NCI-H1694 treated with DMSO at 0.1 percent for 48 hours (cell line): Measurements from ENCODE around the gene NDUFA7.
"Not testable (repeated sequence)": the region's sequence is repeated elsewhere in the genome, so short reads cannot be mapped to it uniquely, and the experiment has no call there.

ENCODE experiments used
- DNase-seq: peaks from one replicate; lab custom pipeline; 2025; lab: John Stamatoyannopoulos, UW

NDUFA7 gene

DNA sequence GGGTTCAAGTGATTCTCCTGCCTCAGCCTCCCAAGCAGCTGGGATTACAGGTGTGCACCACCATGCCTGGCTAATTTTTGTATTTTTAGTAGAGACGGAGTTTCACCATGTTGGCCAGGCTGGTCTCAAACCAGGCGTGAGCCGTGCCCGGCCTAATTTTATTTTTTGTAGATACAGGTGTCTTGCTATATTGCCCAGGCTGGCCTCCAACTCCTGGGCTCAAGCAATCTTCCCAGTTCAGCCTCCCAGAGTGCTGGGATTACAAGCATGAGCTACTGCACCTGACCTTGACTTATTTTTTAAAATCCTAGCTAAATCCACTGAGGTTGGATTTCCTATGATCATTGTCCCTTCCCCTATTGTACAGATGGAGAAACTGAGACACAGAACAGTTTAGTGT lies 20.3 kb upstream of the NDUFA7 start:
- DNase-seq, result not testable (repeated sequence)

DNA sequence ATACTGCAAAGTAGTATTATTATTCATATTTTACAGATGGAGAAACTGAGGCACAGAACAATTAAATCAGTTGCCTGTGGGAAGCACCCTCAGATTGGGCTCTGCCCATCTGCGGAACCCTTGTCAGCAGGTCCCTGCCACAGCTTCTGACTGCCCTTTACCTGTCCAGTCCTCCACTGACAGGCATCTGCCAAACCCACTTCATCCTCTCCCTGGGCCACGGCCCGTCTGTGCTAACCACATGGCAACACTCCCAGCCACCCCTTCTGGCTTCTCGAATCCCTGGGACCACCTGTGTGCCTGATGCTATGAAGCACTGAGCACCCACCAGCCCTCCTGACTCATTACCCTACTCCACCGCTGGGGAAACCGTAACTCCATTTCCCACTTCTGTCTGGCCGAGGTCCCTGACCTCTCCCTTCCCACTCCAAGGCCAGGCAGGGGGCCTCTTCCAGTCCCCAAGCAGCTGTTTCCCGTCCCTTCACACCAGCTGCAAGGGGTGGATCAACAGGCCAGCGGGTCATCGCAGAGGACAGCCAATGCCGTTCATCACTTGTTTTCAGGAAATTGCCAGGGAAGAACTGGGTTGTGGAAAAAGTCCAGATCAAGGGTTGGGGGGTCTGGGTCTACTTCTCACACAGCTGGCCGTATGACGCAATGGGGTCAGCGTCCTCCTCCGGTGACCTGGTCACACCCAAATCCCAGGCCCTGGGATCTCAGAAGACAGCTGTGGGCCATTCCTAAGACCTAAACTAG lies 19.3 kb upstream of the NDUFA7 start:
- DNase-seq, result no peak

DNA sequence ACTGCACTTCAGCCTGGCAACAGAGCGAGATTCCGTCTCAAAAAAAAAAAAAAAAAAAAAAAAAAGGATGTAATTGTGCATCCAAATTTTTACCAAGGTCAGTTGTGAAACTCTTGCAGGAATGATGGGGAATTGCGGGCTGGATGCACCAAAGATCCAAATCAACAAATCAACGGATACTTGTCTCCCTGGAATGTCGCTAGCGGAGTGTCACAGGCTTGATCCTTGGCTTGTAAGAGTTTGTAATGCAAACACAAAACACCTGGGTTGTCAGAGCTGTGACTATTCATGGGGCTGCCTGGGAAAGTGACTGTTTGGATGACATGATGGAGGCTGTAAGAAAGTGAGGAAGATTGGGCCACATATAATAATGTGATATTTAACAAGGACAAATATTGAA lies 17.7 kb upstream of the NDUFA7 start:
- DNase-seq, result no peak

DNA sequence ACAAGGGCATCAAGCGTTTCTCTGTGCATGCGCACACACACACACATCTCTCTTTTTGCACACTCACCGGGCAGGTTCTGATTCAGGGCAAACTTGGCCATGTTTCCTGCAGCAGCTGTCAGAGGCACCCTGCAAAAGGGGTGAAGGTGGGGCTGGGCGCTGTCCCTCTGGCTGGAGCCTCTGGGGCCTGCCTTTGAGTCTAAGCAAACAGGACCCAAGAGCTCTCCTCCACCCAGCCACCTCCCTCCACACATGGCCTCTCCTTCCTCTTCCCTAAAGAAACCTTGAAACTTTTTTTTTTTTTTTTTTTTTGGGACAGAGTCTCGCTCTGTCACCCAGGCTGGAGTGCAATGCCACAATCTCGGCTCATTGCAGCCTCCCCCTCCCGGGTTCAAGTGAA lies 16.6 kb upstream of the NDUFA7 start:
- DNase-seq, result no peak

DNA sequence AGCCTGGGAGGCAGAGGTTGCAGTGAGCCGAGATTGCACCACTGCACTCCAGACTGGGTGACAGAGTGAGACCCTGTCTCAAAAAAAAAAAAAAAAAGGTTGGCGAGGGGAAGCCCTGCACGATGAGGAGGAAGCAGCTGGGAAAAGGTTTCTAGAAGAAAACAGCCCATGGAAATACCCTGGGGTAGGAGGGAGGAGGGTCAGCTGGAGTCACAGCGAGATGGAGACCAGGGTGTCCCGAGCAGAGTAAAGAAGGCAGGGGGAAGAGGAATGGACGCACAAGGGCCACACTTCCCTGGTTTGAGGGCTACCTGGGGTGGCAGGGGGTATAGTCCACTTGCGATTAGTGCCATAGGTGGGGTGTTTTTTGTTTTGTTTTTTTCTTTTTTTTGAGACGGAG lies 15.5 kb upstream of the NDUFA7 start:
- DNase-seq, result no peak

DNA sequence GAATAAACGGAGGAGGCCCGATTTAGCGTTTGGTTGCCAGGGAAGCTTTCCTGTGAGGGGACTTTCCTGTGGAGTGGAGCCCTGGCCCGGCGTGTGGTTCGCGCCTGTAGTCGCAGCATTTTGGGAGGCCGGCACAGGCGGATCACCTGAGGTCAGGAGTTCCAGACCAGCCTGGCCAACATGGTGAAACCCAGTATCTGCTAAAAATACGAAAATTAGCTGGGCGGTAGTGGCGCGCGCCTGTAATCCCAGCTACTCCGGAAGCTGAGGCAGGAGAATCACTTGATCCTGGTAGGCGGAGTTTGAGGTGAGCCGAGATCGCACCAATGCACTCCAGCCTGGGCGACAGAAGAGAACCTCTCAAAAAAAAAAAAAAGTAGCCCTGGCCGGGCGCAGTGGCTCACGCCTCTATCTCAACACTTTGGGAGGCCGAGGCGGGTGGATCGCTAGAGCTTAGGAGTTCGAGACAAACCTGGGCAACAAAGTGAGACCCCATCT lies 14.9 kb upstream of the NDUFA7 start:
- DNase-seq, result no peak

DNA sequence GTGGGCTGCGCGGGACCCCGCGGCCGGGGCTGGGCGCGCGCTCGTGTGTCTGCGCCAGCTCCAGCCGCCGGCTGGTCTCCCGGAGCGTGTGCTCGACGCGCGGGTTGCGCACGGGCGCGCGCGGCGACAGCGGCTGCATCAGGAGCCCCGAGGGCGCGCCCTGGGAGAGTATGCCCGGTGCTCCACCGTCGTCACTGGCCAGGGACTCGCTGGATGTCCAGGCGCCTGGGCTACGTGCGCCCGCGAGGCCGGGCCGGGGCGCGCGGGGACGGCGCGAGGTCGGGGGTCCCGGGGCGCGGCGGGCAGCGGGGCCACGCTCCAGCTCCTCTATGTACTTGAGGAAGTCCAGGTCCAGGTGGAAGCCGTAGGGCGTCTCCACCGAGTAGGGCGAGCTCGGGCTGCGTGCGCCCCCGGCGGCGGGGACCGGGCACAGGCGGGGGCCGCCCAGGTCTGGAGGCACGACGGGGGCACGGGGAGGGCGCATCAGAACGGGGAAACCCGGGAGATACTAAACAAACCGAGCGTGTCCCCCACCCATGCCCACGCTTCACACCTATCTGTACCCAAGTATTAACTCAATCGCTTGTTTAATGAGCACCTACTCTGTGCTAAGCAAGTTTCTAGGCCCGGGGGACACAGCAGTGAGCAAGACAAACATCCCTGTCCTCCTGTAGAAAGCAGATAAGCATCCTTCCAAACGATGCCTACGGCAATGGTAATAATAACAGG lies 14.3 kb upstream of the NDUFA7 start:
- DNase-seq, result no peak

DNA sequence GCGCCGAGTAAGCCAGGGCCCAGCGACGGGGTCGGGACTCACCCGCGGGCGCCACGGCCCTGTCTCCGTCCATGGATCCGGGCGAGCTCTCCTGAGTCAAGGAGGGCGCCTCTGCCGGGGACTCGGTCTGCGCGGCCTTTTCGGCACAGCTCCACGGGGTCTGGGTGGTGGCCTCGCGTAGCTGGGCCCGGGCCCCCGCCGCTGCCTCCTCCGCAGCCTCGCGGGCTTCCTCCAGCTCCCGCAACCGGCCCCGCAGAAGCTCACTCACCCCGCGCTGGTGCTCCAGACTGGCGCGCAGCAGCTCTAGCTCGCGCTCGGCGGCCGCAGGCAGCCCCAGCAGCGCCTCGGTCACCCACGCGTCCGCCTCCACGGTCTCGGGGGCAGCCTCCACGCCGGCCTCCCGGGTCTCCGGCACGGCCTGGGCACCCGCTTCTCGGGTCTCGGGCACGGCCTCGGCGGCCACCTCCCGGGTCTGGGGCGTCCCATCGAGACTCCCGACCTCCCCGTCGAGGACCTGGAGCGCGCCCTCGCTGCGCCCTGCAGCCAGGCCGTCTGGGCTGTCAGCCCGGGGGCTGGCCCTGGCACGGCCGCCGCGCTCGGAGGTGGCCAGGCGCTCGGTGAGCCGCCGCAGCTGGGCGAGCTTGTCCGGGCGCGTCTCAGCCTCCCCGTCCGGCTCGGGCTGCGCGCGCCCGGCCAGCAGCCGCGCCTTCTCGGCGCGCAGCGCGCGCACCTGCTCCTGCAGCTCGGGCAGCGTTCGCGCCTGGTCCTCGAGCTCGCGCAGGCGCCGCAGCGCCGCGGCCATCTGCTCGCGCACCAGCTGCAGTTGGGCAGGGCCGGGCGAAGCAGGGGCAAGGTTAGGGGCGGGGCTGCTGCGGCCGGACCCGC lies 13.5 kb upstream of the NDUFA7 start:
- DNase-seq, result peak; percentile 18

DNA sequence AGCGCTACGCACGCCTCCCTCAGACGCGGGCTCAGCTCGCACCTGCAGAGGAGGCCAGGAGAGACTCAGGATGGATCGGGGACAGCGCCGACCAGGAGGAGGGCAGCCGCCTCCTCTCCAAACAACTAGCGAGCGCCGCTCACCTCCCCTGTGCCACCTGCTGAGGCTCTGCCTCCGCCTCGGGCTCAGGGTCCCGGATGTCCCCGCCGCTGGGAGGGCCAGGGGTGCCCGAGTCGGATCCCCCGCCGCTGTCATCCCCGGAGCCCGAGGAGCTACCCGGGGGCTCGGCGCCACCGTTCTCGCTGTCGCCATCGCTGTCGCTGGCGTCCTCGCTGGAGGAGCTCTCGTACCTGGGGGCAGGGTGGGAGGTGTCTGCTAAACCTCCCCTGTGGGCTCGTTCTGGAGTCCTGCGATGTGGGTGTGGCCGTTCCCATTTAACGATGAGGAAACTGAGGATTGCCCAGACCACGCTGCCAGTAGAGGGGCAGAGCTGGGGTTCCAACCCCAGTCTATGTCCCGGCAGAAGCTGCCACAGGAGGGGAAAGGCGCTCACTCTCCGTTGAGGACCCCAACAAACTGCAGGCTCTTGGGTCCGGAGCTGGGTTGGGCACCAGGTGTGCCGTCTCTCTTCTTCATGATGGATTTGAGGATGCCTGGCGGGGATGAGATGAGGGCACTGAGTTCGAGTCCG lies 12.7 kb upstream of the NDUFA7 start:
- no peak for DNase-seq

DNA sequence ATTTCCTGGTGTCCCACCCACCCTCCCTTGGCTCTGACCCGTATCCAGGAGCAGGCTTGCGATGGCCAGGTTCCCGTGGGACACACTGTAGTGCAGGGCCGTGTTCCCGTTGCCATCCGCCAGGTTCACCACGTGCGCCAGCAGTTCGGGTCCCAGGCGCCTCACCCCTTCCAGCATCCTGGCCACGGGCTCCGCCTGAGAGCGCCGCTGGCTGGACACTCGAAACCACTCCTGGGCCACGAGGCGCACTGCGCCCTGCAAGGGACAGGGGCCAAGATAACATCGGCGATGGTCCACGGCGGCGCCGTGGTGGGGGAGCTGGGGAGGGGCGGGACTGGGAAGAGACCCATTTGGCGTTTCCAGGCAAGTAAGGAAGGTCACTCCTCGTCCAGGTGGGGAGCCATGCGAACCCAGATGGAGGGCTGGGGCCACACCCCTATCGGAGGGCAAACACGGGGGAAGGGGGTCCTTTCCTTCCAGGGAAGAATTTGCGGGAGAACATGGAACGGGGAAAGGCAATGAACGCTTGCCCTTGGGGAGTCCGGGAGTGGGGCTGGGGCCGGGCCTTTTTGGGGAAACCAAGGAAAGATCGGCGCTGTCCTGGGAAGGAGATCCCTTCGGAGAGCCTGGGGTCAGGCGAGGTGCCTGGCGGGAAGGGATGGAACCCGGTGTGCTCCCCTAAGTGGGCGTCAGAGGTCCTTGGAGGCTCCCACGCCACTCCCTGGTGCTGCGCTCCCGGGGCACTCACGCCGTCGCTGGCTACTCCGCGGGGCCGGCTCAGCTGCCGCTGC lies 12.0 kb upstream of the NDUFA7 start:
- DNase-seq, result no peak

DNA sequence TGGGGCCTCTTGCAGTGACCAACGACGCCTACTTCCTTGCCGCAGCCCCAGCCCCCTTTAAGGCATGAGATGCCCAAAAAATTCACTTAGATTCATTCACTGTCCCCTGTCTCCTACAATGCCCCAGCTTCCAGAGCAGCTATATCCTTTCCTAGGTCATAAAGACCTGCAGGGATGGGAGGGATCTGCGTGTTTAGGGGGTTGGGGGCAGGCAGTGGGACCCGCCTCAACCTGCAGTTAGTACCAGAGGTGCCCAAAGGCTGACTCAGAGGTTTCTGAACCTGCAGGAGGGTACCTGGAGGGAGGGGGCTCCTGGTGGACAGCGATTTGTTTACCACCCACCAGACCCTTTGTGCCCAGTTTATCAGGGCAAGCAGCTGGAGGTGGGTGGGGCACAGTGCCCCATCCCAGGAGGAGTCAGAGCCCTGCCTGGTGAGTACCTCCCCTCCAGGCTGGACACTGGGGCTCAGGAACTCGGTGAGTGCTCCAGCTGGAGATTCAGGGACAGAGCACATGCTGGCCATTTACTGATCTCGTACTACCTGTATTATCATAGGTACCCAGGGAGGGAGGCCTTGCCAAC lies 10.2 kb upstream of the NDUFA7 start:
- no peak for DNase-seq

DNA sequence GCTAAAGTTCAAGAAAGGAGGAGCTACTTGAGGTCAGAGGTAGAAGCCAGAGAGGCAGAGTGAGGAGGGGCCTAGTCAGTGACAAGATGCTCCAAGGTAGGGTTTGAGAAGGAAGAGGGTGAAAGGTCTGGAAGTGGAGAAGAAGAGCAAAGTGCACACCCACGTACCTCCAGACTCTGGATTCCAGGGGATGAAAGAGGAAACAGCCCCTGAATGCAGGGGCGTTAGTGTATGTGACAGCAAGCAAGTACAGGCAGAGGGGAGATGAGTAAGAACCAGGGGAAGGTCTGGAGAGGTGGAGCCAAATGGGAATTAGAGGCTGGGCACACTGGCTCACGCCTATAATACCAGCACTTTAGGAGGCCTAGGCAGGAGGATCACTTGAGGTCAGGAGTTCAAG lies 8.8 kb upstream of the NDUFA7 start:
- DNase-seq, result no peak

DNA sequence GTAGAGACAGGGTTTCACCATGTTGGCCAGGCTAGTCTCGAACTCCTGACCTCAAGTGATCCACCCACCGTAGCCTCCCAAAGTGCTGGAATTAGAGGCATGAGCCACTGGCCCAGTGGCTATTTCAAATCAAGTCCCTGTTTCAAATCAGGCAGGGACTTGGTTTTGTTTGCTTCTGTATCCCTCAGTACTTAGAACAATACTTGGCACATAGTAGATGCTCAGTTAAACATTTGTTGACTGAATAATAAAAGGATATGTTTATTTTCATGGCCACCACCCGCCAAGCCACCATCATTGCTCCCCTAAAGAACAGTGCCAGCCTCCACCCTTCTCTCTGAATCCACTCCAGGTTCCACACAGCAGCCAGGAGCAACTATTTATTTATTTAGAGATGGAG lies 4.3 kb upstream of the NDUFA7 start:
- no peak for DNase-seq

DNA sequence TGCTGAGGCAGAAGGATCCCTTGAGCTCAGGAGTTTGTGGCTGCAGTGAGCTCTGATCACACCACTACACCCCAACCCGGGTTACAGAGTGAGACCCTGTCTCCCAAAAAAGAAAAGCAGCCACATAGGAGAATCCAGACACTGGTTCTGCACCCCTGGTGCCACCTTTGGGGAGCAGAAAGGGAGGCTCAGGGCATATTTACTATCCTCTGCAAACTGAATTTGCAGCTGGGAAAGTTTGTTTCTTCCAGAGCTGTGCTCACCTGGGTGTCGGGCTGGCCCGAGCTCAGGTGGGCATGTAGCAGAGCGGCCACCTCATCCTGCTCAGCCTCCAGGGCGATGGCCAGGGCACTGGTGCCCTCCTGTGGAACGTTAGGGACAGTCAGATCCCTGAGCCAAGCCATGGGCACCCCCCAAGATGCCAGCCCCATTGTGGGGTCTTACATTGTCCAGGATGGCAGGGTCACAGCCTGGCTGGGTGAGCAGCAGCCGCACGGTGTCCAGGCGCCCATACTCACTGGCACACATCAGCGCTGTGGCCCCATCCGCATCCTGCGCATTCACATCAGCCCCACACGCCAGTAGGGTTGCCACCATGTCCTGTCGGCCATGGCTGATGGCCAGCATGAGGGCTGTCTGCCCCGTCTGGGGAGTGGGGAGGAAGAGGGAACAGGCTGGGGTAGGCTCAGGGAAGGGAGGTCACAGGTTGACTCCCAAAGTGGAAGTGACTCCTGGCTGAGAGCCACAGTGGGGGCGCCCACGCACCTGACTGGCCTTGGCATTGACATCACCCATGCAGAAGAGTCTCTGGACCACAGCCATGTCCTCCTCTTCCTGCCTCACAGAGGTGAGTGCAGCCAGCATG lies 3.2 kb upstream of the NDUFA7 start:
- DNase-seq, result no peak

DNA sequence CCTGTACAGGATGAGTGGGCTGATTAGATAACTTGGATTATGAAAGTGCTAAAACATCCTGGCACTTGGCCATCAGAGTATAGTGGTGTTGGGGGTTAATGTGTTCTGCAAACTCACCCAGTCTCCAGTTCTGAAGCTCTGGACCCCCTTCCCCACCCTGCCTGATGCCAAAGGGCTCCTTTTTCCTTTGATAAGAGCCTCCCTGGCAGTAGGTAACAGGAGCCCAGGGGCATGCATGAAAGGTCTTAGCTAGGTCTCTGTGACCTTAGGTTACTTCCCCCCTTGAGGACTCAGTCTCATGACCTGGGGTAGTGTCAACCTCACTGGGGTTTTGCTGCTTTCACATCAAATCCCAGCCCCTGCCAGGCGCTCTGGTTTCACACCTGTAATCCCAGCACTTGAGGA lies 2.6 kb upstream of the NDUFA7 start:
- no peak for DNase-seq

DNA sequence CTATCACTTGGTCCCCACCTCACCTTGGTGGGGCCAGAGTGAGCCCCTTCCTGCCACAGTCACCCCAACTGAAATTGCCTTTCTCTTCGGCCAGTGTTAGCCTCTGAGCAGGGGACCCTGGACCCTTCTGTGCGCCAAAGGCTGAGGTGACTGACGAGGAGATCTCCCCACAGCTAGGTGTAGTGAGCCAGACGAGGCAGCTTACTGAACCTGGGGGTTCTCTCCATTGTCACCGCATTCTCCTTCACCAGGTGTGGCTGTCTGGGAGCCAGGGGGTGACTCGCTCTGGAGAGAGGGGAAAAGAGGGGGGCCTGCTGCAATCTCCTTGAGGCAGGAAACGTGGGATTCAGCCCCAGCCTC lies 1.4 kb upstream of the NDUFA7 start:
- DNase-seq, result no peak

DNA sequence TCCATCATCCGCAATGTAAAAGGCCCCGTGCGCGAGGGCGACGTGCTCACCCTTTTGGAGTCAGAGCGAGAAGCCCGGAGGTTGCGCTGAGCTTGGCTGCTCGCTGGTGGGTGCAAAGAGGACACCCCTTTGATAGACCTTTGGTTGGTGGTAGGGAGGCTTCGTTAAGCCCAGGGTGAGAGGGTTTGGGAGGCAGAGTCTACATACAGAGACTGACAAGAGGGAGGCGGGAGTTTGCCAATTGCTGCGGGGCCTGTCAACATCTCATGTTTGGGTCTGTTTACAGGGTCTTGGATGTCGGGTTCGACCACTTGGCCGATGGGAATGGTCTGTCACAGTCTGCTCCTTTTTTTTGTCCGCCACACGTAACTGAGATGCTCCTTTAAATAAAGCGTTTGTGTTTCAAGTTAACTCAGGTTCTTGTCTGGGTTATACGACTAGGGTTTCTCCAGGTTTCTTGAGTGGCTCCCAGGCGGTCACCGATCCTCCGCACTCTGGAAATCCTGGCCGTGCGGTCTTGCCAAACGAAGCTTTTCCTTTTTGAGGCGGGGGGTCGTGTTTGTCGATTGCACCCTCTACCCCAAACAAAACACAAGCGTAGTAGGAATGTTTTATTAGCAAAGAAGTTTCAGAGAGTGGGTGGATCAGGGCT lies 937 bp upstream of the NDUFA7 start:
- DNase-seq, result no peak

DNA sequence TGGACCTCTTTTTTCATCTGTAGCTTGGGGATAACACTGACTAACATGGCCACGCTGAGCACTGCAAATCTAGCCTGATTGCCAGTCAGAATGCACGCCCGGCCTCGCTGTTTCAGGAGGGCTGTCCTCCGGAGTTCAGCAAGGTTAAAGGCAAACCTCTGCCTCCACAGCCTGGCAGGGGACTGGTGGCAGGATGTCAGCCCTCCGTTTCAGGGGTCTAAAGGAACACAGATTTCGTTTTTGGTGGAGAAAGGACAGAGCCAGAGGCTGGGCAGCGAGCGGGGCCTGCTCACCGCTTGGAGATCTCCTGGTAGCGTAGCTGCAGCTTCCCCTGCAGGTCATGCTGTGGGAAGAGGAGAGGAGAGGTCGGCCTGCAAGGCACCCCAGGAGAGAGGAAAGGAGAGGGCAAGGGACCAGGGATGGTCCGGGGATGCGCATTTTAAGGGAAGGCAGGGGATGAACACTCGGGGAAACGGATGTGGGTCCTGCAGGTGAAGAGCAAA lies 560 bp downstream of the NDUFA7 start:
- DNase-seq, result no peak
